ENCODE measurements around the gene NOL9. TPM values are rescaled to one million over a fixed set of nuclear protein-coding genes. Genes with fewer than 3 reads are reported as not detected.

Gene NOL9
- total and polyA plus RNA-seq, 2 of the 13 experiments (the other 11 are each of a cell fraction or from before 2014, with no cell fraction given): 18.0 to 24.7 TPM

- TF ChIP-seq SMAD1 (CRISPR knock-in tag; IDR thresholded peaks at IDR 0.05; ENCODE audit: borderline replicate concordance, low read depth) (no peak), ARID2 (CRISPR knock-in tag; IDR thresholded peaks at IDR 0.05; ENCODE audit: borderline replicate concordance) (no peak), RNF219 (CRISPR knock-in tag; IDR thresholded peaks at IDR 0.05) (no peak), RFX5 (IDR thresholded peaks at IDR 0.05; ENCODE audit: low read depth, low read length) (no peak), ZNF513 (CRISPR knock-in tag; conservative IDR thresholded peaks at IDR 0.05) (no peak)
Measured at GRCh38 chr1:6512245-6512907, 41.9 kb downstream of the NOL9 start (continued).

- intact Hi-C loops (cut with micrococcal nuclease; ENCODE audit: unreplicated experiment): no loop called here
- POLR2A ChIA-PET: interaction anchor here (0.6 to 2.5 kb wide), 3 partner anchors 11 to 21 kb away, joined by 3 to 20 read pairs (median 13); partner anchors contain the start of gene PLEKHG5
- 28% methylated on average over 13 of the region's 16 CpGs for WGBS (ENCODE audit: low lambda C conversion rate)
- peaks cover 13 to 21% of the 10 kb centered on the region in 2 experiments; a peak in 3 of 5 replicates for H3K27me3 ChIP-seq (ENCODE audit: control insufficient read depth in 1 of 2, insufficient read depth in 2 of 2, low read length in 2 of 2)
- no peaks in the 10 kb centered on the region for H3K9me3 ChIP-seq (ENCODE audit: low read length)
- H3K9ac ChIP-seq (ENCODE audit: insufficient read depth, low read depth, low read length): peak overlapping the region; percentile 50; the same call in 1 of the 2 replicates
- peak overlapping the region; percentile 90 for H3K4me2 ChIP-seq (ENCODE audit: low read depth, low read length)
- BruUV-seq (replicated peaks): TSS peak; percentile 86
- H3K4me1 ChIP-seq (ENCODE audit: insufficient read depth, low read length): peaks cover 65% of the 10 kb centered on the region
- H3K4me3 ChIP-seq (replicated peaks in 1 of 3; ENCODE audit: insufficient read depth in 1 of 3, low read depth in 2 of 3, low read length in 3 of 3): peak overlapping the region; percentile 6 to 53 (median 21); a peak in 5 of 6 replicates
- H3K36me3 ChIP-seq (replicated peaks in 1 of 2; ENCODE audit: control insufficient read depth in 1 of 2, insufficient read depth in 2 of 2, low read length in 2 of 2): no peaks in the 10 kb centered on the region
- H3K79me2 ChIP-seq (ENCODE audit: insufficient read depth, low read length): no peaks in the 10 kb centered on the region
- DNase-seq (ENCODE audit: low spot score) (no peak), FAIRE-seq (no peak), ATAC-seq (peak; percentile 31)
- no peak overlapping the region for H2AFZ ChIP-seq (ENCODE audit: low read length)
- in situ Hi-C loops (cut with HindIII; ENCODE audit: extremely low pct_ligation_motif_present, low pct_unique_long_range_greater_than_20kb): no loop called here
- peak overlapping the region; percentile 54 for H3K27ac ChIP-seq (ENCODE audit: extremely low read length, insufficient read depth, low read length)
- no peaks in the 10 kb centered on the region for H4K20me1 ChIP-seq (ENCODE audit: insufficient read depth, low read length)
- CTCF ChIA-PET (ENCODE audit: low intra/inter-chr PET ratio, low total read pairs): no interaction called here
- TF ChIP-seq HBP1 (CRISPR knock-in tag; IDR thresholded peaks at IDR 0.05; ENCODE audit: low read depth) (no peak), TAF1 (CRISPR knock-in tag; IDR thresholded peaks at IDR 0.05) (peak; percentile 19; the same call in 1 of the 2 replicates), ZNF574 (CRISPR knock-in tag; IDR thresholded peaks at IDR 0.05) (peak; percentile 42; the same call in 1 of the 2 replicates), KDM2A (CRISPR knock-in tag; IDR thresholded peaks at IDR 0.05; ENCODE audit: borderline replicate concordance, low read depth) (no peak), ZNF703 (CRISPR knock-in tag; IDR thresholded peaks at IDR 0.05; ENCODE audit: borderline replicate concordance) (peak; percentile 29; the same call in 1 of the 2 replicates), PAF1 (CRISPR knock-in tag; IDR thresholded peaks at IDR 0.05) (no peak), SP4 (CRISPR knock-in tag; IDR thresholded peaks at IDR 0.05) (peak; percentile 12; the same call in 1 of the 2 replicates), MZF1 (CRISPR knock-in tag; IDR thresholded peaks at IDR 0.05; ENCODE audit: borderline replicate concordance) (no peak)
Measured at GRCh38 chr1:6511561-6512244, 42.6 kb downstream of the NOL9 start.
